ENCODE measurements around the gene KATNAL1.

GRCh38 chr13:30255696-30256095 lies 51.7 kb downstream of the KATNAL1 start:
- TF ChIP-seq CTCF (IDR thresholded peaks at IDR 0.05) (no peak), POLR2A (IDR thresholded peaks at IDR 0.05) (no peak)
